Muscle of back (tissue), 11 donors: ENCODE results near the gene B4GALT5. TPM values are rescaled to one million over a fixed set of nuclear protein-coding genes. Genes with fewer than 3 reads are reported as not detected.
"Not testable (repeated sequence)": the region's sequence is repeated elsewhere in the genome, so short reads cannot be mapped to it uniquely, and the experiment has no call there.

Experiments
- DNase-seq, 3 donors: peaks; one replicate each; pipeline versions ENCODE4 v3.0.0 to v3.0.0-alpha.2; 2013
- polyA plus RNA-seq, 10 donors: library from polyadenylated mRNA; unstranded; fragments of 120-200 nt; gene quantifications; one replicate each; pipeline ENCODE4 v1.2.1, GENCODE V29; 2013; ENCODE audit not compliant: insufficient read length in 10 of 10

Gene B4GALT5
- polyA plus RNA-seq, 10 donors = 31.7 to 40.5 (median 34.7) TPM

DNA sequence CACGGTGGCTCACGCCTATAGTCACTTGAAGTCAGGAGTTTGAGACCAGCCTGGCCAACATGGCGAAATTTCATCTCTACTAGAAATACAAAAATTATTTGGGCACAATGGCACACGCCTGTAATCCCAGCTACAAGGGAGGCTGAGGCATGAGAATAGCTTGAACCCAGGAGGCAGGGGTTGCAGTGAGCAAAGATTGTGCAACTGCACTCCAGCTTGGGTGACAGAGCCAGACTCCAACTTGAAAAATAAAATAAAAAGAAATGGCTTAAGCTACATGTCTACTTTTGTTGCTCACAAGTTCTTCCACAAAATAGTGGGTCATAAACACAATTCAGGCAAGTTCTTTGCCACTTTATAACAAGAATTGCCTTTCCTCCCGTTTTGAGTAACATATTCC is 27.1 kb upstream of the B4GALT5 start:
- no peak for DNase-seq

DNA sequence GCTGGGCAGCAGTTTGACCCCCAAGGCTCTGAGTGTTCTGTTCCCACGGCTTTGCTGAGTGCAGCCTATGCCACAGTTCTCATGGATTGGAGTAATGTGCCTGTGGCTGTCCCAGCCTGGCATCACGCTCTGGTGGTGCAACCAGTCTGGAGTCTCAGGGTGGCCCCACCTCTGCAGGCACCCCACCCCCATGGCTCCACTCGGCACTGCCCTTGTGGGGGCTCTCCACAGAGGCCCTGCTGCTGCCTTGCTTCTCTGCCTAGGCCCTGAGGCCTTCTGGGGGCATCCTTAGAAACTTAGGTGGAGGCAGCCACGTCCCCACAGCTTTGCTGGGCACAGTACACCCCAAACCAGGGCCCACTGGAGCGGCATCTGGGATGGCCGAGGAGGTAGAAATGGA is 25.4 kb upstream of the B4GALT5 start:
- no peak for DNase-seq

DNA sequence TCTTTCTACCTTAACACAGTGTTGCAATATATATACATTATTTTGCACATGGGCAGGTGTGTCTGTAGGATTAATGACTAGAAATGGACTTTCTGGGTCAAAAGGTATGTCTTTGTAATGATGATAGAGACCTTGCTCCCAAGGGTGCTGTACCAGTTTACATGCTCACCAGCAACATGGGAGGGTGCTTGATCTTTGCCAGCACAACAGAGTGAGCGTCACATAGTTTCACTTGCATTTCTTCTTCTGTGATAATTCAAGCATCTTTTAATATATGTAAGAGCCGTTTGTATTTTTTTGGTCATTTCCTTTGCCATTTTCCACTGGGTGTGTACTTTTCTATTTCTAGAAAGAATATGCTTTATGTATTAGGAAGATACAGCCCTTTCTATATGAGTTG is 23.6 kb upstream of the B4GALT5 start:
- DNase-seq = no peak

DNA sequence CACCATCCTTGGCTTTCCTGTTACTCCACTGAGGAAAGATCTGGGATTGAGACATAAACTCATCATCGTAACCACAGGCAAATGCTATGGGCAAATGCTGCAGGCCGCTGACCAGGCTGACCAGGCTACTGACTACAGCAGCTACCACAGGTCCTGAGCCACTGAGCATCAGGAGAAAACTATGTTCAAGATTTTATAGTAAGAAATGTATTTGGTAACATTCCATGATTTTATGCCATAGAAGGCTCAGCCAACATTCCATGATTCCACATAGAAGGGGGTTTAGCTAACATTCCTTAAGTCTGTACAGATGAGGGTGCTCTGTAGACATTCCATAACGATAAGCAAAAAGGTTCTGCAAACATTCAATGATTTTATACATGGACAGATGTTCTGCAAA is 16.1 kb upstream of the B4GALT5 start:
- DNase-seq = peak in 1 of 3 donors; percentile 49

DNA sequence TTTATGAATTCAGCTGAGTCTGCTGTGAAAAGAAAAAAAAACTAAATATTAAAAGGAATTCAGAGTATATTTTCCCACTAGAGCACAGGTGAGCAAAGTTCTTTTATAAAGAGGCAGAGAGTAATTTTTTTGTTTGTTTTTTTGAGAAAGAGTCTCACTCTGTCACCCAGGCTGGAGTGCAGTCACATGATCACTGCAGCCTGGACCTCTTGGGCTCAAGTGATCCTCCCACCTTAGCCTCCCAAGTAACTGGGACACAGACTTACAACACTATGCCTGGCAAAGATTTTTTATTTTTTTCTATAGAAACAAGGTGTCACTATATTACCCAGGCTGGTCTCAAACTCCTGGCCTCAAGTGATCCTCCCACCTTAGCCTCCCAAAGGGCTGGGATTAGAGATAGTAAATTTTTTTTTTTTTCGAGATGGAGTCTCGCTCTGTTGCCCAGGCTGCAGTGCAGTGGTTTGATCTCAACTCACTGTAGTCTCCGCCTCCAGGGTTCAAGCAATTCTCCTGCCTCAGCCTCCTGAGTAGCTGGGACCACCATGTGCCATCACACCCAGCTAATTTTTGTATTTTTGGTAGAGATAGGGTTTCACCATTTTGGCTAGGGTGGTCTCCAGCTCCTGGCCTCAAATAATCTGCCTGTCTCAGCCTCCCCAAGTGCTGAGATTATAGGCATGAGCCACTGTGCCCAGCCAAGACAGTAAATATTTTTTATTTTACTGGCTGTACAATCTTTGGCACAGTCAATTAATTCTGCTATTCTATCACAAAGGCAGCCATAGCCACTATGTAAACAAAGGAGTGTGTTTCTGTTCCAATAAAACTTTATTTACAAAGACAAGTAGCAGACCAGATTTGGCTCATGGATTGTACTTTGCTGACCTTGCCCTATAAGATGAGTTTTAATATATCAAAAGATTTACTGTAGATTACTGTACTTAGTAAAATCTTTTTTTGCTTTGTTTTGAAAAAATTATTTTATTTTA is 14.5 kb upstream of the B4GALT5 start:
- DNase-seq = no peak

DNA sequence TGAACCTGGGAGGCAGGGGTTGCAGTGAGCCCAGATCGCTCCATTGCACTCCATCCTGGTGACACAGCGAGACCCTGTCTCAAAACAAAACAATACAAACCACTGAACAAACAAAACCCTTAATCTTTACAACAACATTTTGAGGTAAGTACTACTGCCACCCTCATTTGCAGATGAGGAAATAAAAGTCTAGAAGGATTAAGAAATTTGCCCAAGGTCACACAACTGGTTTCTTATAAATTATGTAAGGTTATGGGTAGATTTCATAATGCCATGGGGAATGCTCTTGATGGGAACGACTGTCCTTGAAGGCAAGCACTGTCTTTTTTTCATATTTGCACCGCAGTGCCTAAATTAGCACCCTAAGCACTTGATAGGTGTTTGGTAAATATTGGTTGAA is 13.8 kb upstream of the B4GALT5 start:
- no peak for DNase-seq

DNA sequence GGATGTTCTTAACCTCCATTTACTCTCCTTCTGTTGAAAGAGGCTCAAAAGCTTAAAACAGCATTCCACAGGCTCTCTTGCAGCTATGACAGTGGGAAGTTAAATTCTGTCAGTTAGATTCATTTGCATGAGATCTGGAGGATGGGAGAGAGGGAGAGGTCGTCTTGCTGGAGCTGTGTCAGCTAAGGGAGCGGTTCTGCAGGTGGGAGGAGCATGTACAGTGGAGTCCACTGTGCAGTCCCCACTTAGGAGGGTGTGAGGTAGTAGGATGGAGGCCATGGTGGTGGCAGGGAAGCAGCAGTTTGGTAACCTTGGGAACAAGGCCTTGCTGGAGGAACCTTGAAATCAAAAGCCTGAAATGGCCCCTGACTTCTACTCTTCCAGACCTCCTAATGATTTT is 12.0 kb upstream of the B4GALT5 start:
- no peak for DNase-seq

DNA sequence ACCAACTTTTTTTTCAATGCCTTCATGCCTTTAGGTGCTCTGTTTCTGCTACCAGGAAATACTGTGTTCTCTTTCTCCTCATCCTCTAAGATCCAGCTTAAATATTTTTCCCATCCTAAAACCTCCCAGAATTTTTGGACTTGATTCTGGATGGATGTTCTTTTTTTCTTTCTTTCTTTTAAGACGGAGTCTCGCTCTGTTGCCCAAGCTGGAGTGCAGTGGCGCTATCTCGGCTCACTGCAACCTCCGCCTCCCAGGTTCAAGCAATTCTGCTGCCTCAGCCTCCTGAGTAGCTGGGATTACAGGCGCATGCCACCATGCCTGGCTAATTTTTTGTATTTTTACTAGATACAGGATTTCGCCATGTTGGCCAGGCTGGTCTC is 11.5 kb upstream of the B4GALT5 start:
- DNase-seq = not testable (repeated sequence)

DNA sequence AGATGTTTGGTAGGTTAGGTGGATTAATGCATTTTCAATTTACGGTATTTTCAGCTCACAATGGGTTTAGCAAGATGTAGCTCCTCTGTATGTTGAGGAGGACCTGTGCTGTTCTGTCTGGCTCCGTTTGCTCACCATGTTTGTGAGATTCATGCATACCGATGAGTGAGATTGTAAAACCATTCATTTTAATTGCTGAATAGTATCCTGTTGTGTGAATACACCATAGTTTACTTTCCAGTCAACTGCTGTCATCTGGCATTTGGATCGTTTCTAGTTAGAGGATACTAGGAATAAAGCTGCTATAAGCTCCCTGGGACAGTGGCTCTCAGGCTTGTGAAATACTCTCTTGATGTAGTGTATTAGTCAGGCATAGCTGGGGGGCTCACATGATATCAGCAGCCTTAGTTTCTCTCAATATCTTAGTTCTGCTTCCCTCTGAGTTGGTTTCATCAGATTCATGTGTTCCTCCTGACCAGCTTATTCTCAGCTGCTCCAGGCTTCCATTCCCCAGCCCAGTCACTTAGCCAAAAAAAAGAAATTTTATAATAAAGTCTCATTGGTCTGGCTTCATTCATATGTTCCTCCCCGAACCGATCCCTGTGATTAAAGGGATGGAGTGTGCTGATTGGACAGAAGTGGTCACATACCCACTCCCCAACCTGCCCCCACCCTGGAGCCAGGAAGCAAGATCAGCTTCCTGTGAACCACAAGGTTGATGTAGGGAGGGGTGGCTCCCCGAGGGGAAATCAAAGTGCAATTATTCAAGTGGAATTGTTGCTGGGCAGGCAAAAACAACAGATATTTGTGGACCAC is 10.9 kb upstream of the B4GALT5 start:
- peak in 2 of 3 donors; percentile 67 to 76 for DNase-seq

DNA sequence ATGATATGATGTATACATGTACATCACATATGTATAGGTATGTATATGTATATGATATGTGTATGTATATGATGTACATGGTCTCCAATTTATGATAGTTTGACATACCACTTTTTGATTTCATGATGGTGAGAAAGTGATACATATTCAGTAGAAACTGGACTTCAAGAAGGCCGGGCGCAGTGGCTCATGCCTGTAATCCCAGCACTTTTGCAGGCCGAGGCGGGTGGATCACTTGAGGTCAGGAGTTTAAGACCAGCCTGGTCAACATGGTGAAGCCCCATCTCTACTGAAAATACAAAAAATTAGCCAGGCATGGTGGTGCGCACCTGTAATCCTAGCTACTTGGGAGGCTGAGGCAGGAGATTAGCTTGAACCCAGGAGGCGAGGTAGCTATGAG is 10.1 kb upstream of the B4GALT5 start:
- DNase-seq = not testable (repeated sequence)

DNA sequence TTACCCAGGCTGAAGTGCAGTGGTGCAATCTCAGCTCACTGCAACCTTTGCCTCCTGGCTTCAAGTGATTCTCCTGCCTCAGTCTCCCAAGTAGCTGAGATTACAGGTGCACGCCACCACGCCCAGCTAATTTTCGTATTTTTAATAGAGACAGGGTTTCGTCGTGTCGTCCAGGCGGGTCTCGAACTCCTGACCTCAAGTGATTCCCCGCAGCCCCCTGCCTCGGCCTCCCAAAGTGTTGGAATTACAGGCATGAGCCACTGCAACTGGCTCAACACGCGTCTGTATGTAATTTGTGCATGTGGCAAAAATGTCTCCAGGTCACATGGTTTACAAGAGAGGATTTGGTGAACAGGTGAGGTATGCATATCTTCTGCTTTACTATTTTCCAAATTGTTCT is 7.6 kb upstream of the B4GALT5 start:
- DNase-seq = not testable (repeated sequence)

DNA sequence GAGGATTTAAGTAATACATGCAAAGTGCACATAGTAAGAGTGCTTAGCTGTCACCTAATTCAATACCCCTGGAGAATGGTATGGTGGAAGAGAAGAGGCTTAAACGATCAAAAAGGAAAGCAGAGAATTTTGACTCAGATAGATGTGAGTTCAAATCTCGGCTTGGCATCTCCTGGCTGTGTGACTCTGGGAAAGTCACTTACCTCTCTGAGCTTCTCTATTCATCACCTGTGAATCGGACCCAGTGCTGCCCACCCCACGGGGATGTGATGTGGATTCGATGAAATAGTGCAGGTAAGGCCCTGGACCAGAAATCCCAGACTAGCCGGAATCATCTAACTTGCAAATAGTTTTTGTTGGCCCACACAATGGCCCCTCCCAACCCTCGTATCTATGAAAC is 1.8 kb upstream of the B4GALT5 start:
- no peak for DNase-seq

DNA sequence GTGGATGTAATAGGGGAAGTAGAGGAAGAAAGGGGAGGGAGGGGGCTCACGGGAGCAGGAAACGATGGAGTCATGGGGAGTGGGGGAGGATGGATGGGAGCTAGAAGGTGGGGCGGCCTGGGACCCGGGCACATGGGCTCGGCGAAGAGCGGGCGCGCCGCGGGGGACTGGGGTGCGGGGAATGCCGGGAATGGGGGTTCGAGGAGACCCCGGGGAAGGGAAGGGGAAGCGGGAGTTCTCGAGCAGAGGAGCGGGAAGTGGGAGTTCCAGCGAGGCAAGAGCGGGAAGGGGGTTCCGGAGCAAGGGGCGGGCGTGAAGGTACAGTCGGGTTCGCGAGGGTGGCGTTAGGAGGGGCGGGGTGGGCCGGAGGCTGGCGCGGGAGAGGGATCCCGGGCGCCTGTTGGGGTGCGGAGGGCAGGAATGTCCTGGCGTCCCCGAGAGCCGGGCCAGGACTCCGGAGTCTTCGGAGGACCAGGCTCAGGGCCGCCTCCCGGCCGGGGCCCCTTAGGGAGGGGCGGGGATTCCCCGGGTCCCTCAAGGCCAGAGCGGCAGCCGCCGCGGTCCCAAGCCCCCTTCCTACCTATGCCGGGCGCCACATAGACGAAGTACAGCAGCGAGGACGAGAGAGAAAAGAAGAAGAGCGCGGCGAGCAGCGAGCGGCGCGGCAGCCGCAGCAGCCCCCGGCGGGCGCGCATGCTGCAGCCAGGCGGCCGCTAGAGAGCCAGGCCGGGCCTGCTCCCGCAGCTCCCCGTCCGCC is 504 bp downstream of the B4GALT5 start:
- DNase-seq = peak in 2 of 3 donors; percentile 38 to 78

DNA sequence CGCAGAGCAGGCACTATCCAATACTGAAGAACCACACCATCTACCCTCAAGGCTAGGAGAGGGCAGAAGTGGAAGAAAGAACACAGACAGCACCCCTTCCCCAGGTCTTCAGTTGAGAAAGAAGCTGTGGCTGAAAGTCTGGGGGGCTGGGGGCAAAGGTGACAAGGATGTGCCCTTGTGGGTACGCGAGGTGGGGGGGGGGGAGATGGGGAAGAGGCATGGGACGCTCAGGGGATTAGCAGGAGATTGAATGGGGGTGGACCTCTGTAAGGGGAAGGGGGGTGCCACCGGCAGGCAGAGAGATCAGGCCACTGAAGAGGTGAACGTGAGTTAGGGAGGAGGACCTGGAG is 1.1 kb downstream of the B4GALT5 start:
- DNase-seq = no peak

DNA sequence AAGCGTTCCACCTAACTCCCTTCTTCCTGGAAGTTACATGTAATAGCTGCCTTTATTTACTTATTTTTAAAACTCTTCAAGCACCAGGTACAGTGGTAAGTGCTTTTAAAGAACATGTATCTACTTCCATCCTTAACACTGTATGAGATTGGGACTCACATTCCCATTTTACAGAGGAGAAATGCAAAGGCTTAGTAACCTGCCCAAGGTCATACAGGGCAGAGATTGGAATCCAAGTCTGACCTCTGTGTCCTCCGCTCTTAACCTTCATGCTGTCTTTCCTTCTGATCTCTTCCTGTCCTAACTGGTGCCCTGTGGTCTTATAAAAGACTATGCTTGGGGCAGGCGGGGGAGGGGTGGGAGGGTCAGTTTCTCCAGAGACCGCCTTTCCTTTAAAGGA is 1.6 kb downstream of the B4GALT5 start:
- no peak for DNase-seq

DNA sequence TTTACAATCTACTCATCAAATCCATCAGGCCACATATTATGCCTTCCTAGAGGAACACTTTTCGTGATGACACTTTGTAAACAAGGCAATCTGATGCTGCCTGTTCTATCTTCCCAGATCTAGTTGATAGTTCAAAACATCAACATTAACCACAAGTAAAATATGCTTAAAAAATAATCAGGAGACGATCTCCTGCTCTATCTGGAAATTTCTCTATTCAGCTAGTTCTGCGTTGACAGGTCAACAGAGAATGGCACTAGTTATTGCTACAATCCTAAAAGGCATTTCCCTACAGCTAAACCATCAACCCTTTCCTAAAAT is 2.1 kb downstream of the B4GALT5 start:
- no peak for DNase-seq

DNA sequence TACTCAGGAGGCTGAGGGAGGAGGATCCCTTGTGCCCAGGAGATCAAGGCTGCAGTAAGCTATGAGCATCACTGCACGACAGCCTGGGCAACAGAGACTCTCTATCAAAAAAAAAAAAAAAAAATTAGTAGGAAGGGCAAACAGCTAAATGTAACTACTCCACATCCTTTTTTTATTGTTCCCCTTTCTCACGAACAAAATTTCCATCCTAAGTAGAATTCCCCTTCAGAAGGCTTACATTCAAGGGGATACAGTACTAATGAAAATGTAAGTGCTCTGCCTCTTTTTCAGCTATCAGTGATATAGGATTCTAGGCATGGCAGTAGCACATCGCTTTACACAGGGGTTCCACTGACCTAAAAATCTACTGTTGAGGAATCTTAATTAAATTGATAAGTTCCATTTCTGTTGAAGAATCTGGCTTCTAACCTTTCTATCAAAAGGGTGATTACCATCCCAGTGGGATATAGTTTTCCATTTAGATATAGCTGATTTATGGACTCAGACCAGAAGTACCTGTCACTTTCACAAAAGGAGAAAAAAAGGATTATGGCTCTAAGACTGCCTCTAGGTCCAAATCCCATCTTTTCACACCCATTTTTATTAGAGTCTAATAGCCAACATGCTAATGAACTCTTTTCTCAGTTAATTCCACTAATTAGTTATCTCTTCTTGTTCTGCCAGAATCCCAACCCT is 2.6 kb downstream of the B4GALT5 start:
- no peak for DNase-seq

DNA sequence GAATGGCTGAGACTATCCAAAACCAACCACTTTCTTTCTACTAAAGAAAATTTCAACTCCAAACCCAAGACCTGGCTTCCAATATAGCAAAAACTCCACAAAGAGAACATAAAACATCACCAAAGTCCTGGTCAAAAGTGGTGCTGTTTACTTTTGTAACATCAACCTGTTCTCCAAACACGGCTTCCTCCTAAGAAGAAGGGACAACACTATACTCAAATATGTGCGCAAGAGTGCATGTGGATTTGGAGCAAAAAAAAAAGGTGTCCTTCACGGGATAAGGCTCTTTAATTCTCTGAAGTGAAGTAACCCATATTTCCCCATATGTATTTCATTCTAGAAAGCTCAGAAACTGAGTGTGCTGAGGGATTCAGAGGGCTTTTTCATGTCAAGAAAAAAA is 6.6 kb downstream of the B4GALT5 start:
- no peak for DNase-seq

DNA sequence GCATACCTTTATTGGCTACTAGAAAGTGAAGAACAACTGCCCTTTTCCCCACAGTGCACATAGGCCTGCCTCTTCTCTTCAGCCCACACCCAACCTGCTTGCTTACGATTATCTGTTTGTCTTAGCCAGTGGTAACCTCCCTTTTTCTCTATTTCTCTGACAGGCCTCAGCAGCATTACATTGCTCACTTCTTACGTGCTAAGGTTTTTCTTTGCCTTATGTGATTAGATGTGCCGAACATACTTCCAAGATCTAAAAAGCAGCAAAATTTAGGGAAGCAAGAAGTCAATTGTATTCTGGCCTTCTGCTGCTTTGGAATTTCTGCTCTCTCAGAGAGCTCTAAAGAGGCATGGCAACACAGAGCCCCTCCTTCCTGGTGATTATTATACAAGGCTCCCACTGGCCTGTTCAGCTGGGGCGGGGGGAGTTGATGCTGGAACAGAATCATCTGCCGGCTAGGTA is 7.0 kb downstream of the B4GALT5 start:
- DNase-seq = no peak

DNA sequence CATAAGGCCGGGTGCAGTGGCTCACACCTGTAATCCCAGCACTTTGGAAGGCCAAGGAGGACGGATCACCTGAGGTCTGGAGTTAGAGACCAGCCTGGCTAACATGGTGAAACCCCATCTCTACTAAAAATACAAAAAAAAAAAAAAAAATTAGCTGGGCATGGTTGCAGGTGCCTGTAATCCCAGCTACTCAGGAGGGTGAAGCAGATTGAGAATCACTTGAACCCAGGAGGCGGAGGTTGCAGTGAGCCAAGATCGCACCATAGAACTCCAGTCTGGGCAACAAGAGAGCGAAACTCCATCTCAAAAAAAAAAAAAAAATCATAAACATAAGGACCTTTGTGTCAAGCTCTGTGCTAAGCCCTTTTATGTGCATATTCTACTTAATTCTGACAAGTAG is 7.8 kb downstream of the B4GALT5 start:
- DNase-seq = not testable (repeated sequence)

DNA sequence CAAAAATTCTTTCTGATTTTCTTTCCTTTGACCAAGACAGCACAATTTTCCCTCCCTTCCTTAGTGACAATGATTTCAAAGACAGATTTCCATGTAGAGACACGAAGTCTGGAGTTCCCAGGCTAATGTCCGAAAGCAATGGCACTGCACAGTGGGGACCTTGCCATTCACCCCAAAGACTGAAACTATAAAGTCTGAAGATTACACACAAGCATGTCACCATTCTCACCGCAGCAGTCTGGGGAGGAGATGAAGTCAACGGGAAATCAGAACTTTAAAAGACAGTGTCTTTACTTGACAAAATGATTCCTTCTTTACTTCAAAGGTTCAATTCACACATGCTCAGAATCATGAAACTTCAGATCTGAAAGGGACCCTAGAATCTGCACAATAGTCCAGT is 8.3 kb downstream of the B4GALT5 start:
- DNase-seq = no peak

DNA sequence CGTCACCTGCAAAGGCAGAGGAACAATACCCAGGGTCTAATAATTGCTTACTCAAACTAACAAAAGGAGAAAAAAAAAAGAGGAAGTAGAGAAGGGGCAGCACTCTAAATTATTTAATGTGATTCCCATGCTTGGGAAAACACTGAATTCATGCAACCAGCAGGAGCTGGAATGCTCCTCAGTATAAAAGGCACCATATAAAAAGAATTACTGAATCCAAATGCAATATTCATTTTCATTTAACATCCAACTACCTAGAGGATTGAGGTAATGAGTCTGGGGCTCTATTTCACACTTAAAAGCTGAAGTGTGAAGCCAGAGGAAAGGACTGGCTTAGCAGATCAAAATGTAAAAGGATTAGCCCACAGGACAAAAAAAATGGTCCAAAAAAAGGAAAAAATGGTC is 8.7 kb downstream of the B4GALT5 start:
- no peak for DNase-seq
